Measurements from ENCODE around the gene LRFN2. TPM values are rescaled to one million over a fixed set of nuclear protein-coding genes. Genes with fewer than 3 reads are reported as not detected.

Gene LRFN2
- total RNA-seq, 3 donors from 2014 or later = not detected

DNA sequence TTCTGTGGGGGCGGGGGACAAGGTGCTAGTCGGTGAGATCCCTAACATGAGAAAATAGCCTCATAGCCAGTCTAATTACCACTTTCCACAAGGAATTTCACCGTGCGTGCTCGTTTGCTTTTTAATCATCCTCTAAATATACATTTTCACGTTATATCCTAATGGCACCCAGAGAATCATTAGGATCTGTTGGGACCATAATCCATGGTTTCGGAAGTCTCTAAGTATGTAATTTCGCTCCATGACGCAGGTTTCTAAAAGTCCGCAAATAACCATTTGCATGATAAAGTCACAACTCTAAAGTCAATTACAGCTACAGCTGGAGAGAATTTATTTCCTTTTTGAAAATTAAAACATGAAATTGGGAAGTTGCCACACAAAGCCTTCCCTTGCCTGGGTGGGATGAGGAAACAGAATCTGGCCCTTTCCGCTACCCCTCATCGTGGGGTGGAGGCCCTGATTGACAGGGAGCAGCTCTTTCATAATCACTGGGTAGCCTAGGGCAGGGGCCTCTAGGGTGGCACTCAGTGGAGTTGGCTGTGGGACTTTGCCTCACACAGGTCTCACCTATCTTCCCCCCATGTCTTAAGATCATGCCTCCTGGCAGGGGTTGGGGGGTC is 81.9 kb downstream of the LRFN2 start:
- Mint-ChIP-seq H3K4me1 (ENCODE audit: low read depth) (peaks cover 2% of the 10 kb centered on the region), H3K9me3 (no peaks in the 10 kb centered on the region), H3K4me3 (no peak overlapping the region), H3K27me3 (ENCODE audit: low read depth) (no peaks in the 10 kb centered on the region), H3K36me3 (ENCODE audit: insufficient read depth) (no peaks in the 10 kb centered on the region)
- DNase-seq (no peak), ATAC-seq (no peak)

DNA sequence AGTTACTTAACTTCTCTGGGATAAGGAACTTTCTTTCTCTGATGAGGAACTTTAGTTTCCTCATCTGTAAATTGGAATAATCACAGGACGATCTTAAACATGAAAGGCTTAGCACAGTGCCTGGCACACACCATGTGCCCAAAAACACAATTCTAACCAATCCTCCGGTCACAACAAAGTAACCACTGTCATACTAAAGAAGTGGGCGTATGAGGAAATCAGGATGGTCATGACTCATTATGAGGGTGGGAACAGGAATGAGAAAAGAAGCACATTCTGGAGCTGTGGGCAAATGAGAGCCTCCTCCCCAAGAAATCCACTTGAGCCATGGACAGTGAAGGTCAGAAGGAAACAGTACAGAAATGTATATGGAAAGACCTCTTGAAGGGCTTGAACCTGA is 82.9 kb downstream of the LRFN2 start:
- no peaks in the 10 kb centered on the region for H3K36me3 Mint-ChIP-seq (ENCODE audit: insufficient read depth)
- DNase-seq (no peak), ATAC-seq (no peak)
- H3K4me1 Mint-ChIP-seq (ENCODE audit: low read depth) = peaks cover 2% of the 10 kb centered on the region
- H3K9me3 Mint-ChIP-seq = no peaks in the 10 kb centered on the region
- no peaks in the 10 kb centered on the region for H3K27me3 Mint-ChIP-seq (ENCODE audit: low read depth)
- H3K4me3 Mint-ChIP-seq = no peak overlapping the region

DNA sequence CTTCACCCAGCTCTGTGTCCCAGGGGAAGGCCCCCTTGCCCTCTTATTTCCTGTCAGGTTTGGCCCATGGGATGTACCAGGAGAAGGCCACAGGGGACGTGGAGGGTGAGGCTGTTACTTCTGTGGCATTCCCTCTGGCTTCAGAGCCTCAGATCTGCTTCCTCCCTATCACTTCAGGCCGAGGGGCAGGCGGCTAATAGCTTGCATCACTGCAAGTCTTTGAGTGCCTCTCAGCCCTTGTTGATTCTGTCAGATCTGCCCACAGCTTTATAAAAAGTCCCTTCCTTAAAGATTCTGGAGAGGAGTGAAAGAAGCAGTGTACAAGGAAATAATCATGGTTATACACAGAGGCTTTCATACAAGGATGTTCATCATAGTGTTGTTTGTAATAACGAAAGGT is 86.9 kb downstream of the LRFN2 start:
- Mint-ChIP-seq H3K36me3 (ENCODE audit: insufficient read depth) (no peaks in the 10 kb centered on the region), H3K27me3 (ENCODE audit: low read depth) (no peaks in the 10 kb centered on the region), H3K4me3 (no peak overlapping the region), H3K9me3 (no peaks in the 10 kb centered on the region), H3K4me1 (ENCODE audit: low read depth) (no peaks in the 10 kb centered on the region)
- ATAC-seq = no peak
- DNase-seq = no peak

DNA sequence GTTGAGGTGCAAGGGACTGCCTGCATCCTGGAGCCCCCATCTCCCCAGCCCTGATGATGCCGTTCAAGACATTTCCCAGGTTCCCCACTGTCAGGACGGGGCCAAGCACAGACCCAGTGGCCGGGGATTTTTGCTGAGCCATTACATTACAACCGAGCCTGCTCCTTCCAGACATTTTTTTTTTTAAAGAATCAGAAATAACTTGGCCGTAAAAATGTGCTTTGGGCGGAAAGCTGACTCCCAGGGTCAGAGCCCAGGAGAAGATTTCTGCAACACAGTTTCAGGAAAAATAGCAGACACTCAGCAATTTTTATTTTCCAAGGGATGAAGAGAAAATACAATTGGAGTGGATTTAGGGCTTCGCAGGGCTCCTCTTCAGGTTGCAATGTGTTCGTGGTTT is 87.9 kb downstream of the LRFN2 start:
- H3K9me3 Mint-ChIP-seq = no peaks in the 10 kb centered on the region
- no peaks in the 10 kb centered on the region for H3K4me1 Mint-ChIP-seq (ENCODE audit: low read depth)
- H3K36me3 Mint-ChIP-seq (ENCODE audit: insufficient read depth) = no peaks in the 10 kb centered on the region
- ATAC-seq (no peak), DNase-seq (no peak)
- no peak overlapping the region for H3K4me3 Mint-ChIP-seq
- H3K27me3 Mint-ChIP-seq (ENCODE audit: low read depth) = no peaks in the 10 kb centered on the region

DNA sequence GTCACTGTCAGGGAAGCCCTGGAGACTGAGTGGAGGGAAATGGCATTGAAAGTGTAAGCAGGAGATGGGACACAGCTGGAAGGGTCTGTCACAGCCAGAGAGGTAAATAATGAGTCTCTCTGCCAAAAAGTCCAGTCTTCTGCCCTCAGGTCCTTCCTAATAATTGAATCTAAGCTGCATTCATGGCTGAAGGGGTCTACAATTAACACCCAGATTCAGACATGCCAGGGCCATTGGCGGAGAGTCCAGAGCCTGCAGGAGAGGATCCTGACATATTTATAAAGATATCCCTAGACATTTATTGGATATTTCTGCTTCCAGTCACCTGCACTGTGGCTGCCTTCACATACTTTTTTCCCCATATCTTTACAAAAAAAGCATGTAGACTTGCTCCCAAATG is 89.0 kb downstream of the LRFN2 start:
- no peak for DNase-seq
- no peak for ATAC-seq
- Mint-ChIP-seq H3K9me3 (no peaks in the 10 kb centered on the region), H3K36me3 (ENCODE audit: insufficient read depth) (no peaks in the 10 kb centered on the region), H3K27me3 (ENCODE audit: low read depth) (no peaks in the 10 kb centered on the region), H3K4me1 (ENCODE audit: low read depth) (no peaks in the 10 kb centered on the region), H3K4me3 (no peak overlapping the region)

DNA sequence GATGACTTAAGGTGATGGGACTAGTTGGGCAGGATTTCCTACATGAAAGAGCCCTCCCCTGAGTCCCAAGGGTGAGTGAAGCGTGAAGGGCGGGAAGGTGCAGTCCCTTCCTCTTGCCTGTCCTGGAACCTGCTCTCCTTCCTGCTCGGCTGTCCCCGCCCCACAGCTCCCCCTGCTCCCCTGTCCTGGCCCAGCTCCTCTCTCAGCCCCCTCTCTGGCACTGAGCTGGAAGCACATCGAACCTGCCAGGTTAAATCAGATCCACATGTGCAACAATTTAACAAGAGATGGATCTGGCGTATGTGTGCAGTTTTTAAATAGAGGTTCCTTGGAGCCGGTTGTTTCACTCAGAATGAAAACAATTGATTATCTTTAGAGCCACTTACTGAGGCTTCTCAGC is 95.0 kb downstream of the LRFN2 start:
- Mint-ChIP-seq H3K4me1 (ENCODE audit: low read depth) (no peaks in the 10 kb centered on the region), H3K27me3 (ENCODE audit: low read depth) (no peaks in the 10 kb centered on the region), H3K36me3 (ENCODE audit: insufficient read depth) (no peaks in the 10 kb centered on the region)

DNA sequence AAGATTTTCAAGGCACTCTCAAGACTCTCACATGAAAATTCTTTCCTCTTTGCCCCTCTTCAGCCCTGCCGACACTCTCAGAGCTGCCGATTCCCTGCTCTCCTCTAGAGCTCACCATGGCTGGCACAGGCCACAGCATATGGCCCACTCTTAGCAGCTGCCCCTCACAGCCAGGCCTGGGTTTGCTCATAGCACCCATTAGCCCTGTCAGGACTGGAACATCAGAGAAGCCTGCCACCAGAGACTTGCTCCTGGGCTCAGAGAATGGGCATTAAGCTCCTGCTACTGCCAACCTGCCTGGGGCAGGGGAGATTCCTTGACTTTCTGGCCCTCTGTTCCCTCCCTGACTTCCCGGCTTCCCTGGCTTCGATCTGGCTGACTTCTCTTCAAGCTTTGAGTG is 96.7 kb downstream of the LRFN2 start:
- peaks cover 3% of the 10 kb centered on the region for H3K27me3 Mint-ChIP-seq (ENCODE audit: low read depth)
- H3K36me3 Mint-ChIP-seq (ENCODE audit: insufficient read depth) = no peaks in the 10 kb centered on the region

More for the DNA sequence above, 95.0 kb downstream of the LRFN2 start:
- DNase-seq (no peak), ATAC-seq (no peak)
- Mint-ChIP-seq H3K4me3 (no peak overlapping the region), H3K9me3 (no peaks in the 10 kb centered on the region)

DNA sequence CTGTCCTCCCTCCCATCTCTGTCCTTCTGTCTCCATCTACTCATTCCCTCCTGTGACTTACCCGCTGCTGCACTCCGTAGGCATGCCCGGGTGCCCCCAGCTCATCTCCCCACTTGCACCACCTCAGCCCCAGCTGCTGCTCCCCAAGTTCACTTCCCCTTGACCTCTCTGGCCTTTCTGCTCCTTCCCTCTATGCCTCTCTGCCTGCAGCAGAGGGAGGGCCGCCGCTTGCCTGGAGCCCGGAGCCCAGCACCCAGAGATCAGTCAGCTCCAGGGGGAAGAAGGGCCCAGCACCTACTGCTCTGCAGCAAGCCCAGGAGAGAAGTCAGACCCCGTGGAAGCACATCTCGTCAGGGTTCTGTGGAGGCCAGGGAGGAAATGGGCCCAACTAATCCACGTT is 97.4 kb downstream of the LRFN2 start:
- Mint-ChIP-seq H3K4me3 (no peak overlapping the region), H3K36me3 (ENCODE audit: insufficient read depth) (no peaks in the 10 kb centered on the region), H3K27me3 (ENCODE audit: low read depth) (peaks cover 3% of the 10 kb centered on the region), H3K4me1 (ENCODE audit: low read depth) (no peaks in the 10 kb centered on the region), H3K9me3 (no peaks in the 10 kb centered on the region)
- ATAC-seq = no peak
- DNase-seq = no peak

More for the DNA sequence above, 96.7 kb downstream of the LRFN2 start:
- DNase-seq (no peak), ATAC-seq (no peak)
- no peaks in the 10 kb centered on the region for H3K9me3 Mint-ChIP-seq
- no peaks in the 10 kb centered on the region for H3K4me1 Mint-ChIP-seq (ENCODE audit: low read depth)
- no peak overlapping the region for H3K4me3 Mint-ChIP-seq

DNA sequence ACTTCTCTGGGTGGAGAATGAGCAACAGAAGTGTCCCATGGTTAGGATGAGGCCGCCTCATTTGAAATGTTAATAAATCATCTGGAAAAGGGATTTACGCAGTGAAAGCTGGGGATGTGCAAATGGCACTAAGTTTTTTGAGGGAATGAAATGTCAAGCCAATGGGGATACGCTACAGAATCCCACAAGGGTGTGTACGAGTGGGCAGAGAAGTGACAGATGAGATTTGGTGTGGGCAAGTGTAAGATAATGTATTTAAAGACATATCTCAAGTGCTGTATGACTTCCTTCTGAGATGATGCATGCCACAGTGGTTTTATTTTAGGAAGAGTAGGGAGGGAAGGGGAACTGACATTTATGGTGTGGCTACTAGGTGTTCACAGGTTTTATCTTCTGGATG is 100.6 kb downstream of the LRFN2 start:
- DNase-seq = no peak
- no peaks in the 10 kb centered on the region for H3K36me3 Mint-ChIP-seq (ENCODE audit: insufficient read depth)
- no peaks in the 10 kb centered on the region for H3K9me3 Mint-ChIP-seq
- no peaks in the 10 kb centered on the region for H3K4me1 Mint-ChIP-seq (ENCODE audit: low read depth)
- peaks cover 3% of the 10 kb centered on the region for H3K27me3 Mint-ChIP-seq (ENCODE audit: low read depth)
- no peak overlapping the region for H3K4me3 Mint-ChIP-seq
- no peak for ATAC-seq

DNA sequence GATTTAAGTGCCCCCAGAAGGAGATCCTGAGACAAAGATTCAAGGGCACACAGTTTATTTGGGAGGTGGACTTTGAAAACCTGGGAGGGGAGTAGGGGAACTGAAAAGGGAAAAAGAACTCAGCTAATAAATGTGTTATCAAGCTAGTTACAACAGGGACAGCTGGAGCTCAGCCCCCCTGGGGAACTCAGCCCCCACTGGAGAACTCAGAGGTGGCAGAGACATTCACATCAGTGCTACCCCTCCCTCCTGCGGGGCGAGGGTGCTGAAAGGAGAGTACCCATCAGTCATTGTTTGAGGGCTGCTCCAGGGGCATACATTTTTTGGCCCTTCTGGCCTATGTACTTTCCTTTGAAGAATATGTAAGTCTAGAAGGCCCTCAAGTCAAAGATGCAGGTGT is 101.4 kb downstream of the LRFN2 start:
- ATAC-seq (no peak), DNase-seq (no peak)
- Mint-ChIP-seq H3K4me1 (ENCODE audit: low read depth) (no peaks in the 10 kb centered on the region), H3K27me3 (ENCODE audit: low read depth) (peaks cover 3% of the 10 kb centered on the region), H3K4me3 (no peak overlapping the region), H3K36me3 (ENCODE audit: insufficient read depth) (no peaks in the 10 kb centered on the region), H3K9me3 (no peaks in the 10 kb centered on the region)

DNA sequence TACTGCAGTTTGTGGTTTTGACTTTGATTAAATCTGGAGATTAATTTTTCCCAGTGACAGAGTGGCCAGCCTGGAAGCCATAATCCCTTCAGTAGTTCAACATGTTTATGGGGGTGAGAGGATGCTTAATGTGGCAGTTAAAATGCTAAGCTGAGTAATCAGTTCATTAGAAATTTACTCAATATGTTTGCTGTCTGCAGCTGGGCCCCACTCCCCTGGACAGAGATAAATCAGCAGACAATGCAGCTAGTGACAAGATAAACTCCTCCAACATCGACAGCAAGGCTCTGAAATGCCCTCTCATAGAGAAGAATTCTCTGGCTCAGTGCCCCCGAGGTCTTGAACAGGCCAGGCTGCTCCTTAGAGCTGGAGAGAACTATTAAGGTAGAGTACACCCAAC is 101.9 kb downstream of the LRFN2 start:
- Mint-ChIP-seq H3K27me3 (ENCODE audit: low read depth) (peaks cover 3% of the 10 kb centered on the region), H3K4me1 (ENCODE audit: low read depth) (no peaks in the 10 kb centered on the region), H3K4me3 (no peak overlapping the region), H3K9me3 (no peaks in the 10 kb centered on the region), H3K36me3 (ENCODE audit: insufficient read depth) (no peaks in the 10 kb centered on the region)
- DNase-seq (no peak), ATAC-seq (no peak)

DNA sequence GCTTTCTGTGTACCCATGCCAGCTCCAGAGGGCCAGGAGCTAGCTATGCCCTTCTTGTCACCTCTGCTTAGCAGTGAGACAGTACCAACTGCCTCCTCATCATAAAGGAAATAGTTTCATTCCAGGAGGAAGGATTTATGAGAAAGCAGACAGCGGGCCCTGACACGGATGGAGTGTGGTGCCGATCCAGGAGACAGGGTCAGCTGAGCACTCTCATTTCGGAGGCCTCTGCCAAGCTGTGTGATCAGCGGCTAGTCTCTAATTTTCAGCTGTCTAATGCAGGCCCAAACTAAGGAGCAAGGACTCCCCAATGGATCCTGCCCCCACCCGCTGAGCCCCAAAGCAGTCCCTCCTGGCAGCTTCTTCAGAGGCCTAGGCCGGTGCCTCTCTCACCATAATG is 103.1 kb downstream of the LRFN2 start:
- no peak for ATAC-seq
- Mint-ChIP-seq H3K4me3 (no peak overlapping the region), H3K9me3 (no peaks in the 10 kb centered on the region), H3K4me1 (ENCODE audit: low read depth) (no peaks in the 10 kb centered on the region), H3K27me3 (ENCODE audit: low read depth) (peaks cover 3% of the 10 kb centered on the region), H3K36me3 (ENCODE audit: insufficient read depth) (no peaks in the 10 kb centered on the region)
- no peak for DNase-seq

DNA sequence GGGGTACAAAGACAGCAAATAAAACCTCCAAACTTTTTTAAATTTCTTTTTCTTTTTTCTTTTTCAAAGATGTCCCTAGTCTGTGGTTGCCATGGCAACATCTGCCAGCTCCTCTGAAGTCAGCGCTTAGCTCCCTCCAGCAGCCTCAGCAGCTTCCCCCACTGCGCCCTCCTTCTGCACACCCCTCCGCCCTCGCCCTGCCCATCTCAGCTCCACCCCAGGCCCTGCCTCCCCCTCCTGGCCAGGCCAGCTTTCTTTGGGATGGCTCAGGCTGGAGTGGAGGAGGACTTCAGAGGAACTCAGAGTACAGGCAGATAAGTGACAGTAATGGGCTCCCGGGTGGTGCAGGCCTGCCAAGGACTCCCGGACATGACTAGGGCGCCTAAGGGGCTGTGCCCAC is 104.6 kb downstream of the LRFN2 start:
- Mint-ChIP-seq H3K4me1 (ENCODE audit: low read depth) (peaks cover 11% of the 10 kb centered on the region), H3K9me3 (no peaks in the 10 kb centered on the region)
- DNase-seq = no peak

DNA sequence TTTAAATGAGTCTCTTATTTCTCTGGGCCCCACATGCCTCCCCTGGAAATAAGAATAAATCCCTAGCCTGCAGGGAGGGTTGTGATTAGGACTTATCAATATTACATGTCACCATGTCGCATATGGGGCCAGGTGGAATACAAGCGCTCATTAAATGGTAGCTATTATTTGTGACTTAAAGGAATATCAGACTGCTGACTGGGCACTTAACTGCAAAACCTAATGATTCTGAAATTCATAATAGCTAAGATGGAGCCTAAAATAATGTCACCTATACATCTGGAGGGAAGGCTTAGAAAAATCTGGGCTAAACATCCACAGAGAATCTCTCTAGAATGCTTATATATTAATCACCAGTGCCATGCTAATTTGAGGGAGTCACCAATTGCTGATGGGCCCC is 106.5 kb downstream of the LRFN2 start:
- H3K9me3 Mint-ChIP-seq = no peaks in the 10 kb centered on the region
- peaks cover 14% of the 10 kb centered on the region for H3K4me1 Mint-ChIP-seq (ENCODE audit: low read depth)
- H3K4me3 Mint-ChIP-seq = no peak overlapping the region
- no peaks in the 10 kb centered on the region for H3K27me3 Mint-ChIP-seq (ENCODE audit: low read depth)
- no peak for ATAC-seq
- no peak for DNase-seq
- H3K36me3 Mint-ChIP-seq (ENCODE audit: insufficient read depth) = no peaks in the 10 kb centered on the region

More for the DNA sequence above, 104.6 kb downstream of the LRFN2 start:
- ATAC-seq = no peak
- Mint-ChIP-seq H3K4me3 (no peak overlapping the region), H3K36me3 (ENCODE audit: insufficient read depth) (no peaks in the 10 kb centered on the region), H3K27me3 (ENCODE audit: low read depth) (peaks cover 3% of the 10 kb centered on the region)

DNA sequence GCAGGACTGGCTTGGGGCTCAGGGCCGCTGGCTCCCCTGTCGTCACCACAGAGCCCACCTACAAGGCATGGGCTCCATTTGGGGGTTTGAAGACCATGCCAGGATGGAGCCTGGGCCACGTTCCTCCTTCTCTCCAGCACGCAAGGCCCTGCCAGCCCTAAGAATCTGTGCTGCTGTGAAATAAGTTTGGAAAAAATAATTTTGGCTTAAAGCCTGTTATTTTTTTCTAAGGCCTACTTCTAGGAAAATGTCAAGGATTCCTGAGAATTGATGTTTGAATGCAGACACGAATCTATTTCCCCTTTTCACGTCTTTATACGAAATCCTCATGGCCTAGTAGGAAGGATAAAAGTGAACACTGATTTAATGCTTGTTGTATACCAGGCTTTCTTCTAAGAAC is 107.5 kb downstream of the LRFN2 start:
- H3K4me1 Mint-ChIP-seq (ENCODE audit: low read depth) = peaks cover 14% of the 10 kb centered on the region
- H3K27me3 Mint-ChIP-seq (ENCODE audit: low read depth) = no peaks in the 10 kb centered on the region
- DNase-seq = no peak
- no peak overlapping the region for H3K4me3 Mint-ChIP-seq
- H3K9me3 Mint-ChIP-seq = no peaks in the 10 kb centered on the region
- no peaks in the 10 kb centered on the region for H3K36me3 Mint-ChIP-seq (ENCODE audit: insufficient read depth)
- ATAC-seq = no peak

Measured in activated T-cell treated with anti-CD3 and anti-CD28 coated beads, Interleukin-2, amount 50 U/mL, for 4 hours (primary cell).